ENCODE data around the gene OXT.

OXT gene

GRCh38 chr20:3105256-3106137 is 34.1 kb downstream of the OXT start:
- TF ChIP-seq CTCF (IDR thresholded peaks at IDR 0.05; ENCODE audit: low read depth, low read length, missing control alignments) = no peak
- DNase-seq (ENCODE audit: low read depth) = no peak
- in situ Hi-C loops (cut with HindIII; ENCODE audit: low sequenced_read_pairs) = no loop called here
- no peak overlapping the region for H3K4me3 ChIP-seq (ENCODE audit: low read depth, low read length)

- in situ Hi-C loops (cut with HindIII; ENCODE audit: low sequenced_read_pairs) = no loop called here
- no peak for TF ChIP-seq CTCF (IDR thresholded peaks at IDR 0.05; ENCODE audit: low read depth, low read length, missing control alignments)
- DNase-seq (ENCODE audit: low read depth) = no peak
- H3K4me3 ChIP-seq (ENCODE audit: low read depth, low read length) = no peak overlapping the region
Measured at GRCh38 chr20:3106185-3106584, 34.8 kb downstream of the OXT start.

- in situ Hi-C loops (cut with HindIII; ENCODE audit: low sequenced_read_pairs) = no loop called here
- TF ChIP-seq CTCF (IDR thresholded peaks at IDR 0.05; ENCODE audit: low read depth, low read length, missing control alignments) = no peak
- no peak for DNase-seq (ENCODE audit: low read depth)
- no peak overlapping the region for H3K4me3 ChIP-seq (ENCODE audit: low read depth, low read length)
Measured at GRCh38 chr20:3106658-3107463, 35.4 kb downstream of the OXT start.

GRCh38 chr20:3107464-3108025 is 36.1 kb downstream of the OXT start:
- DNase-seq (ENCODE audit: low read depth) = no peak
- H3K4me3 ChIP-seq (ENCODE audit: low read depth, low read length) = no peak overlapping the region
- TF ChIP-seq CTCF (IDR thresholded peaks at IDR 0.05; ENCODE audit: low read depth, low read length, missing control alignments) = no peak
- in situ Hi-C loops (cut with HindIII; ENCODE audit: low sequenced_read_pairs) = no loop called here

- DNase-seq (ENCODE audit: low read depth) = no peak
- H3K4me3 ChIP-seq (ENCODE audit: low read depth, low read length) = no peak overlapping the region
- TF ChIP-seq CTCF (IDR thresholded peaks at IDR 0.05; ENCODE audit: low read depth, low read length, missing control alignments) = no peak
- in situ Hi-C loops (cut with HindIII; ENCODE audit: low sequenced_read_pairs) = no loop called here
Measured at GRCh38 chr20:3109350-3110302, 38.2 kb downstream of the OXT start.

Data from astrocyte of the cerebellum (primary cell).